T-helper 2 cell treated with Interferon-gamma antibody and Interleukin-4, amounts not matched to agents 5 μg/mL and 100 μg/mL, for 36 hours (primary cell): Measurements from ENCODE around the gene LRRC66.

Source experiments
- DNase-seq: peaks from one replicate; pipeline ENCODE4 v3.0.0; 2021; ENCODE audit warnings: low spot score
- H3K27ac Mint-ChIP-seq: one replicate; pipeline ENCODE4 v1.8.0; 2021; ENCODE audit warnings: mild to moderate bottlenecking, mixed read lengths
- H3K27me3 Mint-ChIP-seq: one replicate; pipeline ENCODE4 v1.8.0; 2021; ENCODE audit warnings: low read depth, mixed read lengths
- H3K36me3 Mint-ChIP-seq: one replicate; pipeline ENCODE4 v1.8.0; 2021; ENCODE audit warnings: low read depth, mixed read lengths
- H3K4me1 Mint-ChIP-seq: one replicate; pipeline ENCODE4 v1.8.0; 2021; ENCODE audit warnings: low read depth, mixed read lengths
- H3K4me3 Mint-ChIP-seq: one replicate; pipeline ENCODE4 v1.8.0; 2022; ENCODE audit warnings: mild to moderate bottlenecking, moderate library complexity, mixed read lengths
- H3K9me3 Mint-ChIP-seq: one replicate; pipeline ENCODE4 v1.8.0; 2021; ENCODE audit warnings: mixed read lengths

LRRC66 gene, protein sequence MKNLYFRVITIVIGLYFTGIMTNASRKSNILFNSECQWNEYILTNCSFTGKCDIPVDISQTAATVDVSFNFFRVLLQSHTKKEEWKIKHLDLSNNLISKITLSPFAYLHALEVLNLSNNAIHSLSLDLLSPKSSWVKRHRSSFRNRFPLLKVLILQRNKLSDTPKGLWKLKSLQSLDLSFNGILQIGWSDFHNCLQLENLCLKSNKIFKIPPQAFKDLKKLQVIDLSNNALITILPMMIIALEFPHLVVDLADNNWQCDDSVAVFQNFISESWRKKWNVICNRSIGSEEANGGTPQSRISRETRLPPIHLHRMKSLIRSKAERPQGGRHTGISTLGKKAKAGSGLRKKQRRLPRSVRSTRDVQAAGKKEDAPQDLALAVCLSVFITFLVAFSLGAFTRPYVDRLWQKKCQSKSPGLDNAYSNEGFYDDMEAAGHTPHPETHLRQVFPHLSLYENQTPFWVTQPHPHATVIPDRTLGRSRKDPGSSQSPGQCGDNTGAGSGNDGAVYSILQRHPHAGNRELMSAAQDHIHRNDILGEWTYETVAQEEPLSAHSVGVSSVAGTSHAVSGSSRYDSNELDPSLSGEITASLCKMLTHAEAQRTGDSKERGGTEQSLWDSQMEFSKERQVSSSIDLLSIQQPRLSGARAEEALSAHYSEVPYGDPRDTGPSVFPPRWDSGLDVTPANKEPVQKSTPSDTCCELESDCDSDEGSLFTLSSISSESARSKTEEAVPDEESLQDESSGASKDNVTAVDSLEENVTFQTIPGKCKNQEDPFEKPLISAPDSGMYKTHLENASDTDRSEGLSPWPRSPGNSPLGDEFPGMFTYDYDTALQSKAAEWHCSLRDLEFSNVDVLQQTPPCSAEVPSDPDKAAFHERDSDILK

DNA sequence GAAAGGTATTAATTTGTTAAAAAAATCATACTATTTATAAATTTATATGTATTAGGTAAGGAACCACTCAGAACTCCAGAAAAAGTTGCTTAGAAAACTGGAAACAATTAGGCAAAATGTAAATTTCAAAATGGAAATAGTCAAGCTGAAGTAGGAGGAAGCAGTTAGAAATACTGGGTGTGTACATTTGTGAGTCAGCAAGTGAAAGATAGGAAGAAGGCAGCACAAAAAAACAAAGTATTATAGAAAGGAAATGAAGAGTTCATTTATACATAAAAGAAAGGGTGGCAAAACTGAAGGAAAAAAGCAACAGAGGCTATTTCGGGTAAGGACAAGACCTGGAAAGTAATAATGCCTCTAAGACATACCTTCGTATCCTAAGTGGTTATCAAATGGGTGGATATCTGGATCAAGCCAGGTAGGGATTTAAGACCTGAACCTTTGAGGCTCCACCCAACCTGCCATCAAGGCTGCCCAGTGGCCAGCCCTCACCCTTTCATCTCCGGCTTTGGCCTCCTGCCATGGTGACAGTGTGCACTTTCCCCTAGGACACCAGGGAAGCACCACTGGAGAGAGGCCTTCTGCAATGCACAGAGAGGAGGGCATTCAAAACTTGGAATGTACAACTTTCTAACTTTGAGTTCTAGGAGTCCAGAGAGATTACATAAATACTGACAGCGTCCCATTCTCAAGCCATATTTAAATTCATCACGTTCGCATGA is at the start of gene LRRC66:
LRRC66 (minus strand) TSS at position 428 of the 722 bp plus-strand sequence. CDS start 2,750 bp downstream, outside the sequence.
- H3K4me3 Mint-ChIP-seq: no peak within 1 kb of the TSS
- no peaks in the 10 kb centered on the region for H3K27me3 Mint-ChIP-seq
- H3K9me3 Mint-ChIP-seq: no peaks in the 10 kb centered on the region
- H3K36me3 Mint-ChIP-seq: peaks cover 5% of the 10 kb centered on the region
- no peak within 1 kb of the TSS for H3K27ac Mint-ChIP-seq
- peaks cover 3% of the 10 kb centered on the region for H3K4me1 Mint-ChIP-seq
- DNase-seq: no peak

DNA sequence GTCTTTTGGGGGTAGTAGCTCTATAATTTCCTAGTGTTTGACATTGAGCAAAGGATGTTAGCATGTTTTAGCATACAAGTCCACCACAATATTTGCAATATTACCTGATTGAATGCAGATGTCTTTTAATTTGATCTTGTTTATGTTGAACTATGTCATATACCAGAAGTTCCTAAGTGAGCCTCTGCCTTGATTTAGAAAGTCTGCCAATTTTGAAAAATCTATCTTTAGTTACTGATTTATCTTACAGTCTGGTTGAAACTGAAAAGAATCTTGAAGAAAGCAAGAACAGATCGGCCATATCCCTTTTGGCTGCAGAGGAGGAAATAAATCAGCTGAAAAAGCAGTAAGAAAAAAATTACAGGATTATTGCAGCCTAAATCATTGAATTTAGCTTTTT is 49.4 kb upstream of the LRRC66 start:
- no peak for DNase-seq
- Mint-ChIP-seq H3K9me3 (no peaks in the 10 kb centered on the region), H3K4me3 (no peak overlapping the region), H3K27ac (no peak overlapping the region), H3K27me3 (peaks cover 4% of the 10 kb centered on the region), H3K36me3 (no peaks in the 10 kb centered on the region), H3K4me1 (no peaks in the 10 kb centered on the region)

DNA sequence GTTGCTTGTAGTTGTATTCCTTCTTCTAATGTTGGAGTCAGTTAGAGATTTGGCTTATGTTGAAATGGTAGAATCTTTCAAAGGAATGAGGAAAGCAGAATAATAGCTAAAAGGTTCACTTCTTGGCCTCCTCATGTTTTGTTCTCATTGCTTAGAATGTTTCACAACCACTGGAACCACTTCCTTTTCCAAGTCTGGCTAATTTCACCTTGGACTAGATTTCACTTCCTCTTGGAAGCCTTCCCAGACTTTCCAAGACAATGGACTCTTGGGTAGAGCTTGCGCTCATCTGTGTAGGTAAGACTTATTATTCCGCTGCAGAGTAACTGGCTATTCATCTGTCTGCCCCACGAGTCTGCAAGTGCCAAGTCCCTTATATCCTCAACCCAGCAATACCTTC is 39.2 kb upstream of the LRRC66 start:
- no peak for DNase-seq
- Mint-ChIP-seq H3K4me3 (no peak overlapping the region), H3K27ac (no peak overlapping the region), H3K27me3 (peaks cover 16% of the 10 kb centered on the region), H3K4me1 (no peaks in the 10 kb centered on the region), H3K36me3 (no peaks in the 10 kb centered on the region), H3K9me3 (no peaks in the 10 kb centered on the region)

DNA sequence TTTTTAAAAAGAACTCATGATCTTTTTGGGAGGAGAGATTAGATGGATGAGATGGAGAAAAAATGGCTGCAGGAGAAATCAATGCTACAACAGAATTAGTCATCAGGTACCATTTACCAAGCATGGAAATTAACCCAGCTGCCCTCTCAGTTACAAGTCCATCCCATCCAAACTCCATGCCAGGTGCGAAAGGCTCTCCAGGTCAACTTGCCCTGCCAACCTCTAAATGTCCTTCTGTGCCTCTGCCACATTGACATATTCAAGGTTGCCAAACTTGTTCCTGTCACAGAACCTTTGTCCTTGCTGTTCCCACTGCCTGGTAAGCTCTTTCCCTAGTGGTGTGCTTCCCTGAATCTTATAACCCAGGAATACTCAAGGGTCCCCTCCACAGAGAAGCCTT is 38.1 kb upstream of the LRRC66 start:
- Mint-ChIP-seq H3K36me3 (no peaks in the 10 kb centered on the region), H3K9me3 (no peaks in the 10 kb centered on the region), H3K27me3 (peaks cover 26% of the 10 kb centered on the region), H3K27ac (no peak overlapping the region), H3K4me3 (no peak overlapping the region), H3K4me1 (no peaks in the 10 kb centered on the region)
- DNase-seq: no peak

DNA sequence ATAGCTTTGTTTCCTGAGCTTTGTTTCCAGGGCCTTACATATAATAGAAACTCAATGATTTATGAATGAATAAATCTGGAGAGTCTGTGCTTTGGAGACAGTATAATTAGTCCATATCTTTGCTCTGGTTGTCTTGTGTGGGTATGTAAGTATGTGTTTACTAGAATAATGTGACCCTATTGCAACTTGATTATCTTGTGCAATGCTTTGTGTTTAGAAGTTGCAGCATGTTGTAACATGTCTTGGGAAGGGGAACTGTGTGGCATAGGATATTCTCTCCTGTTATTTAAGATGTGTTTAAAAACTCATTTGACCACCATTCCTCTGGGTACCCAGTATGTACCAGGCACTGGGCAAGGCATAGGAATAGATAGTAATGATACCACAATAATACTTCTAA is 37.0 kb upstream of the LRRC66 start:
- DNase-seq: no peak
- H3K4me3 Mint-ChIP-seq: no peak overlapping the region
- peaks cover 2% of the 10 kb centered on the region for H3K4me1 Mint-ChIP-seq
- H3K9me3 Mint-ChIP-seq: no peaks in the 10 kb centered on the region
- no peak overlapping the region for H3K27ac Mint-ChIP-seq
- H3K27me3 Mint-ChIP-seq: peaks cover 34% of the 10 kb centered on the region
- no peaks in the 10 kb centered on the region for H3K36me3 Mint-ChIP-seq

DNA sequence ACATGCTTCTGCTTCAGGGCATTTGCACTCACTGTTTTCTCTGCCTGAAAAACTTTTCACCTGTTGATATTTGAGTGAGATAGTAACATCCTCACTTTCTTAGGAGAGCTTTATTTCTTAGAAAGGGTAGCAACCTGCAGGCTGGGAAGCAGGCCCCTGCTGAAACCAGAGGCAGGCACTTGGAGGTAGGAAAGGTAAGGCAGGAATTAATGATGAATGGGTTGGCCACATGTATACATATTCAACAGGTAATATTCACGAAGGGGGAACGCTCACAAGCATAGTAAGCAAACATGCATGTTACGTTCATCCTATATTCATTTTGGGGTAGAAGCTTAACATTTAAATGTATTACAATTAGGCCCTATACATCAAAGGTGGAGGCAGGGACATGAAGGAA is 34.1 kb upstream of the LRRC66 start:
- Mint-ChIP-seq H3K4me3 (no peak overlapping the region), H3K27ac (no peak overlapping the region), H3K4me1 (peaks cover 5% of the 10 kb centered on the region), H3K9me3 (no peaks in the 10 kb centered on the region), H3K27me3 (peaks cover 51% of the 10 kb centered on the region), H3K36me3 (no peaks in the 10 kb centered on the region)
- DNase-seq: no peak

DNA sequence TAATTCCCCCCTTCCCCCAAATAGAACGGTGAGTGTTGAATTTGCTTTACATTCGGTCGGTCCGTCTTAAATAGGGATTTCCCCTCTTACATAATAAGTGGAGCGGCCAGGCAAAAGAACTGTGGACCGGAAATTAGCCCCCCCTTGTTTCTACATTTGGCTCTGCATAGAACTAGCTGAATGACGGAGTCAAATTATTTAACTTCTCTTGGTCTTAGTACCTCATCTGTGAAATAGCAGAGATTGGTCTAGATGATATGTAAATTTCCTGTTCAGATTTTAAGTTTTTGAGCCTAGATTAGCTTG is 32.3 kb upstream of the LRRC66 start:
- H3K36me3 Mint-ChIP-seq: no peaks in the 10 kb centered on the region
- H3K27me3 Mint-ChIP-seq: peaks cover 63% of the 10 kb centered on the region
- DNase-seq: no peak
- no peak overlapping the region for H3K27ac Mint-ChIP-seq
- H3K4me3 Mint-ChIP-seq: peak overlapping the region; percentile 71
- H3K4me1 Mint-ChIP-seq: peaks cover 5% of the 10 kb centered on the region
- H3K9me3 Mint-ChIP-seq: no peaks in the 10 kb centered on the region

DNA sequence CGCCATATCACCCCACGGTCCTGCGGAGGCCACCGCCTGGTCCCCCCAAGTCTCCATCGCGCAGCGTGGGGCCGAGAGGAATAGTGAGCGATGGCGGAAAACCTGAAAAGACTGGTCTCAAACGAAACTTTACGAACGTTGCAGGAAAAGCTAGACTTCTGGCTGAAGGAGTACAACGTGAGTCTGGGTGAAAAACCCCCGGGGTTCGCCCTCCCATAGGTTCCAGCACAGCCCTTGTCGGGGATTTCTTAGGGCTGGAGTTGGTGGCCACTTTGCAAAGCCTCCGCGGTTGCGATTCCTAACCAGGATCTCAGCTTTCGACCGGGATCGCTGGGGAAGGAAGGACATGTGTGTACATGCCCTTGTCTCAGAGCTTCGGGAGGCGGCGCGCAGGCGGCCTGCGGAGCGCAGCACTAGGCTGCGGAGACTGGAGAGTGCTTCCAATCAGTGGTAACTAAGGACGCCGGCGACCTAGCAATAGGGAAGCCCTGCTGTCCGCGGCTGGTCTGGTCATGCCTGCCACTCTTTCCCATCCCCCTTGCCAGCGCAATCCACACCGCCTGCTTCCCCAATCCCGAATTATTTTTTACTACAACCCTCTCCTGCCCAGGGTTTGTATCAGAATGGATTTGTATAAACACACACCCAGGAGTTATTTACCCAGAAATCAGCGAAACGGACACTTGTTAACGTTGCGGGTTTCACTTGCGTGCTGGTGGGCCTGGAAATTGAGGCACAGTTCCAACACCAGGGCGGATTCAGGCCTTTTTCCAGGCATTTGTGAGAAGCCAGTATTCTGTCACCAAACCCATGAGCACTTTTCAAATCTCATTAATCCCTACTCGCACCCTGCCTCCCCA is 31.7 kb upstream of the LRRC66 start:
- DNase-seq: no peak
- no peak overlapping the region for H3K27ac Mint-ChIP-seq
- peaks cover 5% of the 10 kb centered on the region for H3K4me1 Mint-ChIP-seq
- peak overlapping the region; percentile 71 for H3K4me3 Mint-ChIP-seq
- H3K27me3 Mint-ChIP-seq: peaks cover 65% of the 10 kb centered on the region
- H3K36me3 Mint-ChIP-seq: no peaks in the 10 kb centered on the region
- no peaks in the 10 kb centered on the region for H3K9me3 Mint-ChIP-seq

DNA sequence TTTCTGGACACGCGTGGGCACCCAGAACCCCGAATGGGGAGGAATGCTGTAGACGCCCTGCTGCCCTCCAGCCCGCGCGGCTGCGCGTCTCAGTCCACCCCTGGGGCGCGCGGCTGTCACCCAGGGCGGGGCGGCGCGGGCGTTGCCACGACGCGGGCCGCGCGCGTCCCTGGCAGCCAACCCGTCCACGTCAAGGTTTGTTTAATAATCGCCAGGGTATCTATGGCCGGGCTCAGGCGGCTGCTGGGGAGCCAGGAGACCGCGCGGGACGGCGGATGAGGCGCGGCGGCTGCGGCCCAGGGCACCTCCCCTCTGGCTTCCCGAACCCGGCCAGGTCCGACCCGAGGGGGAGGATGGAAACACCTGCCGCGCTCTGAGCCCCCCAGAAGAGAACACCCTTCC is 31.1 kb upstream of the LRRC66 start, which contains the start of gene SPATA18:
SPATA18 (plus strand) TSS at position 92 of the 402 bp plus-strand sequence. CDS start 401 bp downstream, outside the sequence.
- Mint-ChIP-seq H3K27ac (no peak within 1 kb of the TSS), H3K36me3 (no peaks in the 10 kb centered on the region), H3K4me1 (peaks cover 5% of the 10 kb centered on the region), H3K9me3 (no peaks in the 10 kb centered on the region), H3K4me3 (peak within 1 kb of the TSS; percentile 71), H3K27me3 (peaks cover 70% of the 10 kb centered on the region)
- DNase-seq: no peak

DNA sequence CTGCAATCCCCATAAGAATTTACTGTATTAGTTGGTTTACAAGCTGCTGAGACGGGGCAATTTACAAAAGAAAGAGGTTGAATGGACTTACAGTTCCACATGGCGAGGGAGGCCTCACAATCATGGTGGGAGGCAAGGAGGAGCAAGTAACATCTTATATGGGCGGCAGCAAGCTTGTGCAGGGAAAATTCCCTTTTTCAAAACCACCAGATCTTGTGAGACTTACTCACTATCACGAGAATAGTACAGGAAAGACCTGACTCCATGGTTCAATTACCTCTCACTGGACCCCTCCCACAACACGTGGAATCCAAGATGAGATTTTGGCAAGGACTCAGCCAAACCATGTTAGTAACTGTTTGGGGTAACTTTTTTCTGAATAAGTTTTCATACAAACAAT is 29.1 kb upstream of the LRRC66 start:
- Mint-ChIP-seq H3K4me1 (peaks cover 5% of the 10 kb centered on the region), H3K4me3 (no peak overlapping the region), H3K9me3 (no peaks in the 10 kb centered on the region), H3K27me3 (peaks cover 64% of the 10 kb centered on the region), H3K27ac (no peak overlapping the region), H3K36me3 (no peaks in the 10 kb centered on the region)
- no peak for DNase-seq

DNA sequence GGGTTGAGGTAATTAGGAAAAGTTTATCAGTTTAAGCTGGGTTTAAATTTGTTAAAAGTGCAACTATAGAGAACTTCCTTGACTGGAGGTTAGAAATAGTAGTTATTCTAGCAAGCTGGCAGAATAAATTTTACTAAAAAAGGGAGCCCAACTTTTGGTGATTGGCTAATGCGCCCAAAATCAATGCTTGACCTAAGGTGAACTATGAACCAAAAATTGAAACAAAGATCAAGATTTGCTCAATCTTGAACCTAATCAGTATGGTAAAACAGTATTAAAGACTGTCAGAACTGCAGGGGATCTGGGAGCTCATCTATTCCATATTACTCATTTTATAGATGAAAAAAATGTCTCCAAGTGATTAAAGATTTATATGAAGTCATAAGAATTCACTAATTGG is 24.9 kb upstream of the LRRC66 start:
- H3K27me3 Mint-ChIP-seq: peaks cover 56% of the 10 kb centered on the region
- no peak overlapping the region for H3K4me3 Mint-ChIP-seq
- H3K9me3 Mint-ChIP-seq: no peaks in the 10 kb centered on the region
- no peaks in the 10 kb centered on the region for H3K36me3 Mint-ChIP-seq
- no peak for DNase-seq
- H3K4me1 Mint-ChIP-seq: no peaks in the 10 kb centered on the region
- no peak overlapping the region for H3K27ac Mint-ChIP-seq

DNA sequence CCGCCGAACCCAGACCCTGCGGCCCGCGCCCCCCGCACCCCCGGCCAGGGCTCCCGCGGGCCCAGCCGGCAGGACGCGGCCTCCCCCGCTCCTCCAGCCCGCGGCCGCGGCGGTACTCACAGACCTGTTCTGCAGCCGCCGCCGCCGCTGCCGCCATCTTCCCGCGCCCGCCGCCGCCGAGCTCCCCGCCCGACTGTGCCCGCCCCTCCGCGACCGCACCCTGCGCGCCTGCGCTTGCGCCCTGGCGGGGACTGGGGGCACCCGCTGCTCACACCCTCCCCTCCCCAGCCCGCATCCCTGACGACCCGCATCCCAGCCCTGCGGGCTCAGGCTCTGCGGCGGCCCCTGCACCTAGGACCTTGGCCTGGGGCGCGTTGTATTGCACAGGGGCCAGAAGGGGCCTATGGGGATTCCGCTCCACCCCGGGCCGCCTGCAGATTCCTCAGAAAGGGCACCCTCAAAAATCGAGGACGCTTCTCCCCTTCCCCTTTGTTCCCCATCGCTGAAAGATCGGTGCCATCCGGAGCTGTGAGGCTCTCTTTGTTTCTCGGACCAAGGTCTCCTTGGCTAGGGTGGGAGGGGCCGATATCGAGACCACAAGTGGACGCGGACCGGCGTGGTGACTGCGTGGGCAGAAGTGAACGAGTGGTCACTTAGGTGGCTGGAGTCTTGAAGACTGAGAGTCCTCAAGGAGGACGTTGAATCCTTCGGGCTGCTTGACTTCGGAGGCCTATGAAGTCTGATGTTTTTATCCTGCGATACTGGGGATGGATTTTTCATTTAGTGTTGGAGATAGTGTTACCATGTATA is 18.1 kb upstream of the LRRC66 start, which contains the start of gene SGCB:
SGCB (minus strand) TSS at position 197 of the 810 bp plus-strand sequence; CDS start at position 157, 40 bp downstream.
- Mint-ChIP-seq H3K4me1 (peaks cover 25% of the 10 kb centered on the region), H3K4me3 (peak within 1 kb of the TSS; percentile 88), H3K9me3 (no peaks in the 10 kb centered on the region)

More for the DNA sequence above, 18.1 kb upstream of the LRRC66 start, which contains the start of gene SGCB:
- peak; percentile 73 for DNase-seq
- Mint-ChIP-seq H3K27ac (peak within 1 kb of the TSS; percentile 73), H3K36me3 (peaks cover 2% of the 10 kb centered on the region), H3K27me3 (peaks cover 35% of the 10 kb centered on the region)
